ENCODE data around the gene TENT5C. TPM values are rescaled to one million over a fixed set of nuclear protein-coding genes. Genes with fewer than 3 reads are reported as not detected.

TENT5C gene
- total RNA-seq, 1 donor from 2014 or later = 2.1 TPM

Other genes with a start within 250 kb of the TENT5C start
- 27.6 and 44.1 TPM in 2 replicates for gene MAN1A2, start 238.6 kb upstream of the TENT5C start, total RNA-seq

Measured in renal cortical epithelial cell (primary cell).